ENCODE measurements around the gene MYCBP.
"Not testable (repeated sequence)": the region's sequence is repeated elsewhere in the genome, so short reads cannot be mapped to it uniquely, and the experiment has no call there.

The MYCBP gene, protein sequence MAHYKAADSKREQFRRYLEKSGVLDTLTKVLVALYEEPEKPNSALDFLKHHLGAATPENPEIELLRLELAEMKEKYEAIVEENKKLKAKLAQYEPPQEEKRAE

DNA sequence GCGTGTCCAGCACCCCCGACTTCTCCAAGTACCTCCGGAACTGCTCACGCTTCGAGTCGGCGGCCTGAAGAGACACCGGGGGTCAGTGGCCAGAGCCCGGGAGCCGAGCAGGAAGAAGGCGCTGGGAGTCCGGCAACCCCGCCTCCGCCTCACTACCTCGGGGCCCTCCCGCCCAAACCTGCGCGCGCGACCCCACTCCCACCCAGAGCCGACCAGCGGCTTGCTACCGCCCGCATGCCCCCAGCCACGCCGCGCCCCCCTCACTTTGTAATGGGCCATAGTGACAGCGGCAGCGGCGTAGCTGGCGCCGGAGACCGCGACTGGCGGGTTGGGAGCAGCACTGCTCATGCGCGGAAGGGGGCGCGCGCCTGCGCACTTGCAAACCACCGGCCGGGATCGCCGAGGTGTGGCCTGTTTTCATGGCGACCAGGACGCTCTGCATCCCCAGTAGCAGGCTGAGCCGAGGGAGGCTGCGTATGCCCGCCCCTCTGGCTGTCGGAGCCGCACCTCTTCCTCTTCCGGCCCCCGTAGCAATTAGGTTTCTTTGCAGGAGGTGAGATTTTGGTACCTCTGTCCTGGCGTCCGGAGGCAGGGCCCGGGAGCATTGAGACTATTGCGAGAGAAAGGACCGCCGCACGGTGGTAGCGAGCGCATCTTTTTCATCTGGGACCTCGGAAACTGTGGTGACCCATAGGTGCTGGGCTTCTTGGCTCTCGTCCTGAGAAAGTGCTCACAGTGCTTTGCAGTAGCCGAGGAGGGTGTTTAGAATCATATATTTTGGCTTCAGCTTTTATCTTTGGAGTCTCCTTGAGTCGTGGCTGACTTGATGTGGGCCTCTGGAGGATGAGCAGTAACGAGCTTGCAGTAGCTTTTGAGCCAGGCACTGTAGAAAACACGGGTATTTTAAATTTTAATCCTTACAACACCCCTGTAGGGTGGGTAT, at the start of gene MYCBP:
TSS of gene MYCBP (minus strand) at position 322 of the 943 bp plus-strand sequence. CDS start at position 279, 43 bp downstream.
- peak; percentile 98 for DNase-seq

DNA sequence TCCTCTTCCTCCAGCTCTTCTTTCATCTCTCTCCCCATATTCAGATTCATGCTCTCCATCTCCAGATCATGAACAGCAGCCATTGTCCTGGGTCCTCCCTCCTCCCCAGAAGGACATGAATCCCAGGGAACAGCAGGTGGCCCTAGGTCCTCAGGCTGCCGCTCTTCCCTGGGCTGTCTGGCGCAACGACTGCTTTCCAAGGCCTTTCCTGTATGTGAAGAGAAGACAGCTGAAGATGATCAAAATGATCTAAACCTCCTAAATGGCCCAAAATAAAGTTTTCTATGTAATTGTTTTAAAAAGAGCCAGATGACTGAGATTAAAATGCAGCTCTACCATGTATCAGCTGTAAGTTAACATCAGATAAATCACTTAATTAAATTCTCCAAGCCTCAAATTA, 46.0 kb upstream of the MYCBP start:
- no peak for DNase-seq

DNA sequence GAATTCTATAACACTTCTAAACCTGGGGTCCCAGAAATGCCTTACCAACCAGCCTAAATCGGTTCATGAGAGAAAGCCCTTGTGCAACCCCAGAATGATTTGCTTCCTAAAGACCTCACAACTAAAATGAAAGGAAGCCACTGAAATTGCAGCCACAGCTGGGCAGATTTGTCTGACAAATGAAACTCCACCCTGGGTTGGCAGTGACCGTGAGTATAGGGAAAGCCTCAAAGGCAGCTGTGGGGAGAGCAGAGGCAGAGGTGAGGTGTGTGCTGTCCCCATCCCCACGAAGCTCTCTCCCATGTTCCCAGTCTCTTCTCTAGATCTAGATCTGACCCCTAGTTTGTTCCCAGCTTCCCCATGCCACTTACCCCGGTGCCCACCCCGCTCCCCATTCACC, 45.4 kb upstream of the MYCBP start:
- DNase-seq, result no peak

DNA sequence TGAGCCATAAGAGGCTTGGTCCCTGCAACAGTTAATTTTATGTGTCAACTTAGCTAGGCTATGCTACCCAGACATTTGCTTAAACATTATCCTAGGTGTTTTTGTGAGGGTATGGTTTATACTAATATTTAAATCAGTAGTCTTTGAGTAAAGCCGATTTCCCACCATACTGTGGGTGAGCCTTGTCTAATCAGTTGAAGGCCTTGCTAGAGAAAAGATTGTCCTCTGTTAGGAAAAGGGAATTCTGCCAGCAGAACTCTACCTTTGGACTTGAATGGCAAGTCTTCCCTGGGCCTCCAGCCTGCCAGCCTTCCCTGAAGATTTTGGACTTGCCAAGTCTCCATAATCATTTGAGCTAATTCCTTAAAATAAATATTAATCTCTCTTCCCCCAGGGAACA, 44.6 kb upstream of the MYCBP start:
- no peak for DNase-seq

DNA sequence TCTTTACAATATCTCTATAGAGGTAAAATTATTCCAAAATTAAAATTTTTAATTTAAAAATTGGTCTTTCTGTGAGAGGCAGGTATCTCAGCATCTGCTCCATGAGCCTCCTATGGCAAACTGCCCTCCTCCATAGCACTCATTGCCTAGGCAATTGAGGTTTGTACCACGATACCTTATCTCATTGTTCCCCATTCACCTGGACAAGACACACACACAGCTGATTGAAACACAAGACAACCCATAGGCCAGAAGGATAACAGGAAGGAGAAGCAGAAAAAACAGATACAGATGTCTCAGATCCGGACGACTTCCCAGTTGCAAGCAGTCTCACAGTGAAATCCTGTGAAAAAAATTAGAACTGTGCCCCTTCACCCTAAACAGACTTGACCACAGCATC, 44.2 kb upstream of the MYCBP start:
- DNase-seq, result no peak

DNA sequence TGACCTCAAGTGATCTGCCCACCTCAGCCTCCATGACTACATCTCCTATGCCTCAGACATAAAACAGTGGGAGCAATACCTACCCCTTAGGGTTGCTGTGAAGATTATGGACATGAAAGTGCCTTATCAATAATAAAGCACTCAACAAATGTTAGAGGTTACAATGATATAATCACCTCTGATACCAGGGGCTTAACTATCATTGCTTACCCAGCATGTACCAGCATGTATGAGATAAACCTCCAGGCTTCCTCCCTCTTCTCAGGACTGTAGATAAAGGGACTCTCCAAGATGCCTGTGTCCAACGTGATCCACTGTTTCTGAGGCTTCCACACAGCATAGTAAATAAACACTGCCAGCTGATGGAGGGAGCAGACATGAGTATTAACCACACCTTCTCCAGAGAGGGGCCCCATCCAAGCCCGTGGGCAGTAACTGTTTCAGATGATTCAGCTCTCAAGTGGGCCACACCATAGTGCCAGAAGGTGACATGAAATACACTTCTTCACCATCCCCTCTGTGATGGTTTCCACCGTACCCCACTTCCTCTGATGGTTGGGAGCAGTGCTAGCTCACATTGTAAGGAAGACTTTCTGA, 42.3 kb upstream of the MYCBP start:
- no peak for DNase-seq

DNA sequence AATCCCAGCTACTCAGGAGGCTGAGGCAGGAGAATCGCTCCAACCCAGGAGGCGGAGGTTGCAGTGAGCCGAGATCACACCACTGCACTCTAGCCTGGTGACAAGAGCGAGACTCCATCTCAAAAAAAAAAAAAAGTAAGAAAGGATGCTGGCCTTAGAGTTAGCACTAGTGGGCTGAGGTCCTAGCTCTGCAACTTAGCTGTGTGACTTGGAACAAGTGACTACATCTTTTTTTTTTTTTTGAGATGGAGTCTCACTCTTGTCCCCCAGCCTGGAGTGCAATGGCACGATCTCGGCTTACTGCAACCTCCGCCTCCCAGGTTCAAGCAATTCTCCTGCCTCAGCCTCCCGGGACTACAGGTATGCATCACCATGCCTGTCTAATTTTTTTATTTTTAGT, 41.8 kb upstream of the MYCBP start:
- not testable (repeated sequence) for DNase-seq

DNA sequence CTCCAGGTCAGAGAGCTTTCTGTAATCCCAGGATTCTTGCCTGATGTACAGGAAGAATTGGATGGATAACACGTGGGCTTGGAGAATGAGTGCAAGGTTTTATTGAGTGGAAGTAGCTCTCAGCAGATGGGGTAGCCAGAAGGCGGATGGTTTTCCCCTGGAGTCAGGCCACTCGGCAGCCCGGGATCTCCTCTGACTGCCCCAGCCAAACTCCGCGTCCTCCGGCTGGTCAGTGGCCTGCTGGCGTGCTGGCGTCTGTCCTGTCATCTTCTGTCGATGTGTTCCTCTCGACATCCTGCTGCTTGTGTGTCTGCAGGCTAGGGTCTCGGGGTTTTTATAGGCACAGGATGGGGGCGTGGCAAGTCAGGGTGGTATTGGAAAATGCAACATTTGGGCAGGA, 35.7 kb upstream of the MYCBP start:
- DNase-seq, result no peak

DNA sequence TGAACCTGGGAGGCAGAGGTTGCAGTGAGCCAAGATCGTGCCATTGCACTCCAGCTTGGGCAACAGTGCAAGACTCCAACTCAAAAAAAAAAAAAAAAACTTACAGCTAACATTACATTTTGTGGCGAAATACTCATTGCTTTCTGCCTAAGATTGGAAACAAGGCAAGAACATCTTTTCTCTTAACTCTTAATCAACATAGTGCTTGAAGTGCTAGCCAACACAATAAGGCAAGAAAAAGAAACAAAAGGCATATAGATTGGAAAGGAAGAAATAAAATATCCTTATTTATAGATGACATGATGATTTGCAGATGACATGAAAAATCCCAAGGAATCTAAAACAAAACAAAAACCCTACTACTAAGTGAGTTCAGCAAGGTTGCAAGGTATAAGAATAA, 32.8 kb upstream of the MYCBP start:
- DNase-seq, result no peak

DNA sequence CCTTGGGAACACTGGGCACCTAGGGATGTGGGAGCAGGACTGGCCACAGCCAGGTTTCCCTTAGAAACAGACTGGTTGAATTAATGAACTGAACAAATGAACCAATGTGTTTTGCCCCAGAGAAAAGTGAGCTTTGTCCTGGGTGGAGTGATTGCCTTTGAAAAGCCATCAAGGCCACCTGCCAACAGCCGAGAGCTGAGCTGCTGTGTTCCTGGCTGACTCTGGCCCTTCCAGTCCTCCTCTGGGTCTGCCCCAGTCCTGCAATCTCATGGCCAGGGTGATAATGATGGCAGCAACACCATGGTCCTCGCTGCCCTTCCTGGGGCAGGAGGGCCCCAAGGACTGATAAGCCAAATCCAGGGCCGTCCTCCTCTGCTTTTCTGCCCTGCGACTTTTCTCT, 26.4 kb upstream of the MYCBP start:
- no peak for DNase-seq

DNA sequence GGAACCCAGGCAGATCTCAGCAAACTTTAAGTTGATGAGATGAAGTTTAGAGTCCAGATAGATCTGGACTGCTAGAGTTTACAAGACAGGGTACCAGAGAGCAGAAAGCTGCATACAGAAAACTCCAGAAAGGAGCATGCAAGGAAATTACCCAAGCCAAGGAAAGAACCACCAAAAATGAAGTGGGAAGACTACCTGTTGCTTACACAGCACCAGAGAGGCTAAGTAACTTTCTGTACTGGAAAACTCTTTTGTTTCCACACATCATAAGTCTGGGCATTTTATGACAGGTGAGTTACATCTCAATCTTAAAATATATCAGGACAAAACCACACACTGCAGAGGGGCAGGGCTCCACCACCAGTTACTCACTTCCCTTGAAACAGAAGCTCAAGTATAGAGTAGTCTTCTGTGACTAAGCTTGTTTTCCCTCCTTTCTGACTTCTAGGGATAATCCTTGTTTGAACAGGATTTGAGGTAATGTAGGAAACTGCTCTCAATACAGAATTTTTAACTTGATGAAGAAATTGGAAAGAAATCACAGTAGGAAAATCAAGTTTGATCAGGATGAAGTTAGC, 25.6 kb upstream of the MYCBP start:
- no peak for DNase-seq

DNA sequence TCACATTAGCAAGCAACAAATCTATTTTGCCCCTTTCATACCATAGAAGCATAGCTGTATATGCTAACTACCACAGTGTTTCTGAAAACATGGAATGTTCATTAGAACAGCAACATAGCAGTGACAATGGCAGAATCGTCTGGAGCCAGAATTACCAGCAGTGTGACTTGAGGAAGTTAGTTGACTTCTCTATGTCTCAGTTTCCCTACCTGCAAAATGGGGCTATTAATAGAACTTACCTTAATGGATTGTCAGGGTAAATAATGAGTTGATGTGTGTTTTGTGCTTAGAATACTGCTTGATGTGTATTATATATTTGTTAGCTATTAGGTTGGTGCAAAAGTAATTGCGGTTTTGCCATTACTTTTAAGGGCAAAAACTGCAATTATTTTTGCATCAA, 23.0 kb upstream of the MYCBP start:
- DNase-seq, result no peak

DNA sequence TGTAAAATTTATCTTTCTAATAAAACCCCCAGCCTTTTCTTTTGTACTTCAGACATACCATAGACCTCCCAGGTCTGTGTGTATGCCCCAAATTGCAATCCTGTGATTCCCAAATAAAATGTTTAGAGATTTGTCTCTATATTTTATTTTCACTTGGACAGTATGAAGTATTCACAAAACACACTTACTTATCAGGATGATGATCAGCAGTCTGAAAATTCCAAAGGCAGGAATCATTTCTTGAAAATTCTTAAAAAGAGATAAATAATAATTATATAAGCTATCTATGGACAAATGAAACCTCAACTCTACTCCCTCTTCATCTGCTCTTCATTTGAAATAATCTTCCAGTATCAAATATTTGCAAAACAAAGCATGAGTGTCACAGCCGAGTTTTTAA, 19.8 kb upstream of the MYCBP start:
- DNase-seq, result no peak

DNA sequence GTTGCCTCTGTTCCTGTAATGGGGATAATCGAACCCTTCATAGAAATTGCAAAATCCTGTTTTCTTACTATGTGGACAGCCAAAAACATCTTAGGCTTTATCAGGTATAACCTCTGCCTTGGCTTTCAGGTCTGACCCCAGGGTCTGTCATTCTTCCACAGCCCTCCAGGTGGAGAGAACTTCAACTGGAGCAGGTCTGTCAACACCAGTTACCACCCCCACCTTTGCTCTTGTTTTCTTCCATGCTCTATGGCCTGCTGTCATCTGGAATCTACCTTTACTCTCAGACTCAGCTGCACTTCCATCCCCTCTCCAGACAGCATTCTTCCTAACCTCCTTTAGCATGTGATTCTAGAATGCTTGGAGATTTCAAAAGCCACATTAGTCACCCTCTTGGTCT, 18.6 kb upstream of the MYCBP start:
- DNase-seq, result peak in 1 of 2 donors; percentile 11

DNA sequence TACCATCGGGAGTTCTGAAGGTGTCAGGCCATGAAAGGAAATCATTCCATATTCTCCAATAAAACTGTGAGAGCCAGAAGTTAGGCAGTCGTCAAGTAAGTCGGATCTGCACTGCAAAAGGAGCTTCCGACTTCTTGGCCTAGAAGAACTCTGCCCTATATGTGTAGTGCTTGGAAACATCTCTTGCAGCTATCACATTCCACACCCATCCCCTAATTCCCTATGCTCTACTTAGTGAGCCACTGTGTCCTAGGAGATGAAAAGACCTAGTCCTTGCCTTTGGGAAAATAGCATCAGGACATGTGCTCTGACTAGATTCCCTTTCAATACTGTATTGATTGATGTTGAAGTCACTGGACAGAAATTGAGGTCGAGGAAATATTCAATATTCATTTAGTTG, 16.4 kb upstream of the MYCBP start:
- no peak for DNase-seq

DNA sequence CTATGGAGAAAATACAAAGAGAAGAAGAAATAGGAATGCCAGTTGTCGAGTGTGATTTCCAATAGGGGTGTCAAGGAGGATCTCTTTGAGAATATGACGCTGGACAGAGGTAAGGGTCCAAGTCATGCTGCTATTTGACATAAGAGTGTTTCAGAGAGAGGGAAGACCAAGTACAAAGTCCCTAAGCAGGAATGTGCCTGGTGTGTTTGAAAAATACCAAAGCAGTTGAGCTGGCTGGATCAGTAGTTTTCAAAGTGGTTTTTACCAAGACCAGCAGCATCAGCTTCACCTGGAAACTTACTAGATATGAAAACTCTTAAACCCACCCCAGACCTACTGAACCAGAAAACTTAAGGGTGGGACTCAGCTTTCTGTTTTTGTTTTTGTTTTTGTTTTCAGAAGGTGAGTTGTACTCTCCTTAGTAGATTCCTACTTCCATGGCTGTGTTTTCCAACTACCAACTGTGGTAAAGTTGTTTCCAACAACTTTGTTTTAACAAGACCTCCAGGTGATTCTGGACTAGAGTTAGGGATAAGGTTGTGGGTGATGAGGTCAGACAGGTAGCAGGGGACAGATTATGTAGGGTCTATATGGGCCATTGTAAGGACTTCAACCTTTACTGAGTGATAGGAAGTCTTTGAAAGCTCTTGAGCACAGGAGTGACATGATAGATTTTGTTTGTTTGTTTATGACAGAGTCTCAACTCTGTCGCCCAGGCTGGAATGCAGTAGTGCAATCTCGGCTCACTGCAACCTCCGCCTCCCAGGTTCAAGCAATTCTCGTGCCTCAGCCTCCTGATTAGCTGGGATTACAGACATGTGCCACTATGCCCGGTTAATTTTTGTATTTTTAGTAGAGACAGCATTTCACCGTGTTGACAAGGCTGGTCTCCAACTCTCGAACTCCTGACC, 15.5 kb upstream of the MYCBP start:
- DNase-seq, result no peak

DNA sequence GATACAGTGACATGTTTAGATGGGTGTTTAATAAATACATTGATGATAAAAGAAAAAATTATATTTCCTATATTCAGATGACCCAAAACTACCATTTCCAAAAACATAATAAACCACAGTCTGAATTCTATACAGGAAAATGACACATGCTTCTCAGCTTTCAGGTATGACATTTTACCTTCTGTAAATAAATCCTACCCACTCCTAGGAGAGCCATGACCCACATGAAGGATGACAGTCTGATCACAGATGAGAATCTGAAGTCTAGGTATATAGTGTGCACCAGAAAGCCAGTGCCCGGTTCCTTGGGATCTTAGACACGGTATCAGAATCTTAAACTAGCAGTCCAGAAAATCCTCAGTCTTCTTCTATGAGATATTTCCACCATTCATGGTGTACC, 11.9 kb upstream of the MYCBP start:
- no peak for DNase-seq

DNA sequence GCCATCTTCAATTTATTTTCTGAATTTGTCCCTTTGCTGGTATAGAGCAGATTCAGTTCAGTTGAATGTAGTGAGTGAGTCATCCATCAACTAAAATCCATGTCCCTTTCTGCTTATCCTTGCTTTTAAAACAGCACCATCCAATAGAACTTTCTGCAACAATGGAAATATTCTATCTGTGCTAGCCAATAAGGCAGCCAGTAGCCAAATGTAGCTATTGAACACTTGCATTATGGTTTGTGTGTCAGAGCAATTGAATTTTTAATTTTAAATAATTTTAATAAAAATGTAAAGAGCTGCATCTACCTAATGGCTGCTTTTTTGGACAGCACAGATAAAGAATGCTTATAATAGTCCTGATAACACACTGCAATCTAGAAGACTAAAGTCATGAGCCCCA, 8.3 kb upstream of the MYCBP start, which contains the start of gene GJA9:
TSS of gene GJA9 (minus strand) at position 101 of the 400 bp plus-strand sequence. CDS start 5,489 bp downstream, outside the sequence.
- DNase-seq, result no peak

DNA sequence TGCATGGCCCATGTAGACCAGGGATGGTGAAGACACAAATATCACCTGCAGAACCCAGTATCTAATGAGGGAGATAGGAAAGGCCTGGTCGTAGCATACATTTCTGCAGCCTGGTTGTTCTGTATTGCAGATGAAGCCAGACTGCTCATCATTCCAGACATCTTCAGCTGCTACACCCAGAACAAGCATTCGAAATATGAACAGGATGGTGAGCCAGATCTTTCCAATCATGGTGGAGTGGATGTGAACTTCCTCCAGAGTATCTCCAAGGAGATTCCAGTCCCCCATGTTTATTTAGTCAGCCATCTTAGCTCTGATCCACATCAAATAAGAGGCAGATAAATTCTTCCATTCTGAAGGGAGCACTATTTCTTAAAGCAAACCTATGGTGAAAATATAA, 2.7 kb upstream of the MYCBP start:
- no peak for DNase-seq

DNA sequence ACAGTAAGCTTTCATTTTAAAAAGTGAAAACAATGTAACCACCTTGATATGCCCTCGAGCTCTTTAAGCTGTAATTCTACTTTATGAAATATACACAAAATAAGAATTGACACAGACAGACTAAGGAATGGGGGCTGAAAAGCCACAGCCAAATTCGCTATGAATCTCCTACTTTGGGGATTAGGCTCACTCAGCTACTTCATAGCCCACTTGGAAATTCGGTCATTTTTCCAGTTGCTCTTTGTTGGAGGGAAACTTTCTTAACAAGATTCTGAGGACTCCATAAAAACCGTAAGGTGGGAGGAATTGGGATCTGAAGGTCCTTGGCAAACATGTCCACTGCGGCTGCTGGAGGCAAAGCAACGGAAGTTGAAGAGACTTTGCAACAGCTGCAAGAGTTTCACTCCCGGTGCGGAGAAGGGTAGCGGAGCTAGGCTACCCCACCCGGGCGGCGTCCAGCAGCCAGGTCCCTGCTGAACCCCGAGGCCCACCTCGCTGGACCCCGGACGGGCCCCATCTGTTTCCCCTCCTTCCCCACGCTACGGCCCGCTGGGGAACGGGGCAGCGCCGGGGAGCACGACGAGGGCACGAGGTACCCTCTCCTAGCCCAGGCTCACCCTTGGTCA, 634 bp downstream of the MYCBP start:
- DNase-seq, result peak in 1 of 2 donors; percentile 10

DNA sequence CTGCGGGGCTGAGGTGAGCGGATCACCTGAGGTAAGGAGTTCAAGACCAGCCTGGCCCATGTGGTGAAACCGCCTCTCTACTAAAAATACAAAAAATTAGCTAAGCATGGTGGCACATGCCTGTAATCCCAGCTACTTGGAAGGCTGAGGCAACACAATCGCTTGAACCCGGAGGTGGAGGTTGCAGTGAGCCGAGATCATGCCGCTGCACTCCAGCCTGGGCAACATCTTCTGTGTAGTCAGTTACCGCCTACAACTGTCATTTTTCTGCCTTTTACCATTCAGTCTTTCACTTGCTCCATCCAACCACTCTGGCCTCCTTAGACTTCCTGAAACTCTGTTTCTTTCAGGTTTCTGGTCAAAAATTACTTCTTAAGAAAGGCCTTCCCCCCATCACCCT, 2.2 kb downstream of the MYCBP start:
- DNase-seq, result no peak

DNA sequence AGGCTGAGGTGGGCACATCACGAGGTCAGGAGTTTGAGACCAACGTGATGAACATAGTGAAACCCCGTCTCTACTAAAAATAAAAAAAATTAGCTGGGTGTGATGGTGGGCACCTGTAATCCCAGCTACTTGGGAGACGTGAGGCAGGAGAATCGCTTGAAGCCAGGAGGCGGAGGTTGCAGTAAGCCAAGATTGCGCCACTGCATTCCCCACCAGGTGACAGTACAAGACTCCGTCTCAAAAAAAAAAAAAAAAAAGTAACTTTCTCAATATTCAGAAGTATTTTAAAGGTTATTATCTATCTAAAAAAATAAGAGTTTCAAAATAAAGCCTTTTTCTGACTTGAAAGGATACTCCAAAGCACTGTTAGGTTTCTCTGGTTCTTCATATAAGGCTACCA, 5.9 kb downstream of the MYCBP start:
- no peak for DNase-seq

Measured in CD4-positive, alpha-beta T cell treated with Interleukin-1 beta for 1 hour (primary cell).